ENCODE data around the gene CR1L. TPM values are rescaled to one million over a fixed set of nuclear protein-coding genes. Genes with fewer than 3 reads are reported as not detected.

CR1L gene
- total and polyA plus RNA-seq, 9 of the 15 experiments (the other 6 are each of a cell fraction or from before 2014, with no cell fraction given), result 10.1 to 74.8 (median 34.3) TPM

DNA sequence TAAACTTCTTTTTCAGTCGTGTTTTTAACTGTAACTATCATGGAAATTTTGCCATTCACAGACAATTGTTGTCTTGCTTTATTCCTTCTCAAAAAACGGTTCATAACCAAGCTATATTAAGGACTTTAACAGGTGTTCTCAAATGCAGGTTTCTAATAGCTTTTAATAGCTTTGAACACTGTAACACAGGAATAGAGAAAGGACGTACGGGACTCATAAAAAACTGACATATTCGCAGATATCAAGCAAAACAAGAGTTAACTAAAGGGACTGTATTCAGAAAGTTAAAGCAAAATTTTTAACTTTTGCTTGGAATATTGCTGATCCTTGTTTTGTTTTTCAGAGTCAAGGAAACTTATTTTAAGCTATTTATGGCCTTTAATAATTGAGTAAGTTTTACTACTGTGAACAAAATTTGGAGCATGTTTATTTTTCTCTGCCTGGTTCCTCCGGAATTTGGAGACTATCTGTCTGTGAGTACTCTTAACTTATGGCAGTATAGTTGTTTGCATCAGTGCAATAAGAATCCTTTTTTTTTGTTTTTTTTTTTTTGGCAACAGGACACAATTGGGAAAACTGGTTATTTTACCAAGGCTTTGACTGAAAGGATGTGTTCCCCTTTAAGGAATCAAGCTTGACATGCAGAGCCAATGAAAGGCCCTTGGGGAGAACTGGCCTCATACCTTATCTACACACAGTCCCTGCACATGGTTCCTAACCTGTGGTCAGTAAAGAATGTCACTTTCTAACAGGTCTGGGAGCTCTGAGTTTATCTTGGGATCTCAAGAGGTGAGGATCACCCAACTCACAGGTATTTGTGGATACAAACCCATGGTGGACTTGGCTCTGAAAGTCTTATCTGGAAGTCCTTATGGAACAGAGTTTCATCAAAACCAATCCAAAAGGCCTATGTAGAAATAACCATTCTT lies 101.2 kb downstream of the CR1L start (continued):
- peak; percentile 69 for TF ChIP-seq MTA2 (IDR thresholded peaks at IDR 0.05; ENCODE audit: low read depth)
- TF ChIP-seq SMAD3 (CRISPR knock-in tag; conservative IDR thresholded peaks at IDR 0.05), result no peak; the same call in 1 of the 2 replicates
- TF ChIP-seq KAT2B (IDR thresholded peaks at IDR 0.05; ENCODE audit: low read depth, low read length), result no peak
- no peak for TF ChIP-seq HLTF (IDR thresholded peaks at IDR 0.05)
- TF ChIP-seq, protein P1, sequence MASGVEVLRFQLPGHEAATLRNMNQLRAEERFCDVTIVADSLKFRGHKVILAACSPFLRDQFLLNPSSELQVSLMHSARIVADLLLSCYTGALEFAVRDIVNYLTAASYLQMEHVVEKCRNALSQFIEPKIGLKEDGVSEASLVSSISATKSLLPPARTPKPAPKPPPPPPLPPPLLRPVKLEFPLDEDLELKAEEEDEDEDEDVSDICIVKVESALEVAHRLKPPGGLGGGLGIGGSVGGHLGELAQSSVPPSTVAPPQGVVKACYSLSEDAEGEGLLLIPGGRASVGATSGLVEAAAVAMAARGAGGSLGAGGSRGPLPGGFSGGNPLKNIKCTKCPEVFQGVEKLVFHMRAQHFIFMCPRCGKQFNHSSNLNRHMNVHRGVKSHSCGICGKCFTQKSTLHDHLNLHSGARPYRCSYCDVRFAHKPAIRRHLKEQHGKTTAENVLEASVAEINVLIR (CRISPR knock-in tag; IDR thresholded peaks at IDR 0.05), result no peak
- TF ChIP-seq, protein P2, sequence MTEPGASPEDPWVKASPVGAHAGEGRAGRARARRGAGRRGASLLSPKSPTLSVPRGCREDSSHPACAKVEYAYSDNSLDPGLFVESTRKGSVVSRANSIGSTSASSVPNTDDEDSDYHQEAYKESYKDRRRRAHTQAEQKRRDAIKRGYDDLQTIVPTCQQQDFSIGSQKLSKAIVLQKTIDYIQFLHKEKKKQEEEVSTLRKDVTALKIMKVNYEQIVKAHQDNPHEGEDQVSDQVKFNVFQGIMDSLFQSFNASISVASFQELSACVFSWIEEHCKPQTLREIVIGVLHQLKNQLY (CRISPR knock-in tag; conservative IDR thresholded peaks at IDR 0.05), result no peak
- TF ChIP-seq NONO (IDR thresholded peaks at IDR 0.05; ENCODE audit: low read depth in 2 of 2, low read length in 1 of 2), result no peak
- no peak for TF ChIP-seq PRPF4 (IDR thresholded peaks at IDR 0.05; ENCODE audit: insufficient read depth, low read depth, low read length, poor library complexity, severe bottlenecking)
- TF ChIP-seq, protein P3, sequence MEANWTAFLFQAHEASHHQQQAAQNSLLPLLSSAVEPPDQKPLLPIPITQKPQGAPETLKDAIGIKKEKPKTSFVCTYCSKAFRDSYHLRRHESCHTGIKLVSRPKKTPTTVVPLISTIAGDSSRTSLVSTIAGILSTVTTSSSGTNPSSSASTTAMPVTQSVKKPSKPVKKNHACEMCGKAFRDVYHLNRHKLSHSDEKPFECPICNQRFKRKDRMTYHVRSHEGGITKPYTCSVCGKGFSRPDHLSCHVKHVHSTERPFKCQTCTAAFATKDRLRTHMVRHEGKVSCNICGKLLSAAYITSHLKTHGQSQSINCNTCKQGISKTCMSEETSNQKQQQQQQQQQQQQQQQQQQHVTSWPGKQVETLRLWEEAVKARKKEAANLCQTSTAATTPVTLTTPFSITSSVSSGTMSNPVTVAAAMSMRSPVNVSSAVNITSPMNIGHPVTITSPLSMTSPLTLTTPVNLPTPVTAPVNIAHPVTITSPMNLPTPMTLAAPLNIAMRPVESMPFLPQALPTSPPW (CRISPR knock-in tag; IDR thresholded peaks at IDR 0.05), result no peak
- no peak for TF ChIP-seq CHD1 (IDR thresholded peaks at IDR 0.05; ENCODE audit: low read length)
- TF ChIP-seq, protein P4, sequence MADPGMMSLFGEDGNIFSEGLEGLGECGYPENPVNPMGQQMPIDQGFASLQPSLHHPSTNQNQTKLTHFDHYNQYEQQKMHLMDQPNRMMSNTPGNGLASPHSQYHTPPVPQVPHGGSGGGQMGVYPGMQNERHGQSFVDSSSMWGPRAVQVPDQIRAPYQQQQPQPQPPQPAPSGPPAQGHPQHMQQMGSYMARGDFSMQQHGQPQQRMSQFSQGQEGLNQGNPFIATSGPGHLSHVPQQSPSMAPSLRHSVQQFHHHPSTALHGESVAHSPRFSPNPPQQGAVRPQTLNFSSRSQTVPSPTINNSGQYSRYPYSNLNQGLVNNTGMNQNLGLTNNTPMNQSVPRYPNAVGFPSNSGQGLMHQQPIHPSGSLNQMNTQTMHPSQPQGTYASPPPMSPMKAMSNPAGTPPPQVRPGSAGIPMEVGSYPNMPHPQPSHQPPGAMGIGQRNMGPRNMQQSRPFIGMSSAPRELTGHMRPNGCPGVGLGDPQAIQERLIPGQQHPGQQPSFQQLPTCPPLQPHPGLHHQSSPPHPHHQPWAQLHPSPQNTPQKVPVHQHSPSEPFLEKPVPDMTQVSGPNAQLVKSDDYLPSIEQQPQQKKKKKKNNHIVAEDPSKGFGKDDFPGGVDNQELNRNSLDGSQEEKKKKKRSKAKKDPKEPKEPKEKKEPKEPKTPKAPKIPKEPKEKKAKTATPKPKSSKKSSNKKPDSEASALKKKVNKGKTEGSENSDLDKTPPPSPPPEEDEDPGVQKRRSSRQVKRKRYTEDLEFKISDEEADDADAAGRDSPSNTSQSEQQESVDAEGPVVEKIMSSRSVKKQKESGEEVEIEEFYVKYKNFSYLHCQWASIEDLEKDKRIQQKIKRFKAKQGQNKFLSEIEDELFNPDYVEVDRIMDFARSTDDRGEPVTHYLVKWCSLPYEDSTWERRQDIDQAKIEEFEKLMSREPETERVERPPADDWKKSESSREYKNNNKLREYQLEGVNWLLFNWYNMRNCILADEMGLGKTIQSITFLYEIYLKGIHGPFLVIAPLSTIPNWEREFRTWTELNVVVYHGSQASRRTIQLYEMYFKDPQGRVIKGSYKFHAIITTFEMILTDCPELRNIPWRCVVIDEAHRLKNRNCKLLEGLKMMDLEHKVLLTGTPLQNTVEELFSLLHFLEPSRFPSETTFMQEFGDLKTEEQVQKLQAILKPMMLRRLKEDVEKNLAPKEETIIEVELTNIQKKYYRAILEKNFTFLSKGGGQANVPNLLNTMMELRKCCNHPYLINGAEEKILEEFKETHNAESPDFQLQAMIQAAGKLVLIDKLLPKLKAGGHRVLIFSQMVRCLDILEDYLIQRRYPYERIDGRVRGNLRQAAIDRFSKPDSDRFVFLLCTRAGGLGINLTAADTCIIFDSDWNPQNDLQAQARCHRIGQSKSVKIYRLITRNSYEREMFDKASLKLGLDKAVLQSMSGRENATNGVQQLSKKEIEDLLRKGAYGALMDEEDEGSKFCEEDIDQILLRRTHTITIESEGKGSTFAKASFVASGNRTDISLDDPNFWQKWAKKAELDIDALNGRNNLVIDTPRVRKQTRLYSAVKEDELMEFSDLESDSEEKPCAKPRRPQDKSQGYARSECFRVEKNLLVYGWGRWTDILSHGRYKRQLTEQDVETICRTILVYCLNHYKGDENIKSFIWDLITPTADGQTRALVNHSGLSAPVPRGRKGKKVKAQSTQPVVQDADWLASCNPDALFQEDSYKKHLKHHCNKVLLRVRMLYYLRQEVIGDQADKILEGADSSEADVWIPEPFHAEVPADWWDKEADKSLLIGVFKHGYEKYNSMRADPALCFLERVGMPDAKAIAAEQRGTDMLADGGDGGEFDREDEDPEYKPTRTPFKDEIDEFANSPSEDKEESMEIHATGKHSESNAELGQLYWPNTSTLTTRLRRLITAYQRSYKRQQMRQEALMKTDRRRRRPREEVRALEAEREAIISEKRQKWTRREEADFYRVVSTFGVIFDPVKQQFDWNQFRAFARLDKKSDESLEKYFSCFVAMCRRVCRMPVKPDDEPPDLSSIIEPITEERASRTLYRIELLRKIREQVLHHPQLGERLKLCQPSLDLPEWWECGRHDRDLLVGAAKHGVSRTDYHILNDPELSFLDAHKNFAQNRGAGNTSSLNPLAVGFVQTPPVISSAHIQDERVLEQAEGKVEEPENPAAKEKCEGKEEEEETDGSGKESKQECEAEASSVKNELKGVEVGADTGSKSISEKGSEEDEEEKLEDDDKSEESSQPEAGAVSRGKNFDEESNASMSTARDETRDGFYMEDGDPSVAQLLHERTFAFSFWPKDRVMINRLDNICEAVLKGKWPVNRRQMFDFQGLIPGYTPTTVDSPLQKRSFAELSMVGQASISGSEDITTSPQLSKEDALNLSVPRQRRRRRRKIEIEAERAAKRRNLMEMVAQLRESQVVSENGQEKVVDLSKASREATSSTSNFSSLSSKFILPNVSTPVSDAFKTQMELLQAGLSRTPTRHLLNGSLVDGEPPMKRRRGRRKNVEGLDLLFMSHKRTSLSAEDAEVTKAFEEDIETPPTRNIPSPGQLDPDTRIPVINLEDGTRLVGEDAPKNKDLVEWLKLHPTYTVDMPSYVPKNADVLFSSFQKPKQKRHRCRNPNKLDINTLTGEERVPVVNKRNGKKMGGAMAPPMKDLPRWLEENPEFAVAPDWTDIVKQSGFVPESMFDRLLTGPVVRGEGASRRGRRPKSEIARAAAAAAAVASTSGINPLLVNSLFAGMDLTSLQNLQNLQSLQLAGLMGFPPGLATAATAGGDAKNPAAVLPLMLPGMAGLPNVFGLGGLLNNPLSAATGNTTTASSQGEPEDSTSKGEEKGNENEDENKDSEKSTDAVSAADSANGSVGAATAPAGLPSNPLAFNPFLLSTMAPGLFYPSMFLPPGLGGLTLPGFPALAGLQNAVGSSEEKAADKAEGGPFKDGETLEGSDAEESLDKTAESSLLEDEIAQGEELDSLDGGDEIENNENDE (IDR thresholded peaks at IDR 0.05; ENCODE audit: low read depth, low read length), result no peak

All from K562 (cell line).